ENCODE data around the gene ITFG2.

The ITFG2 gene

DNA sequence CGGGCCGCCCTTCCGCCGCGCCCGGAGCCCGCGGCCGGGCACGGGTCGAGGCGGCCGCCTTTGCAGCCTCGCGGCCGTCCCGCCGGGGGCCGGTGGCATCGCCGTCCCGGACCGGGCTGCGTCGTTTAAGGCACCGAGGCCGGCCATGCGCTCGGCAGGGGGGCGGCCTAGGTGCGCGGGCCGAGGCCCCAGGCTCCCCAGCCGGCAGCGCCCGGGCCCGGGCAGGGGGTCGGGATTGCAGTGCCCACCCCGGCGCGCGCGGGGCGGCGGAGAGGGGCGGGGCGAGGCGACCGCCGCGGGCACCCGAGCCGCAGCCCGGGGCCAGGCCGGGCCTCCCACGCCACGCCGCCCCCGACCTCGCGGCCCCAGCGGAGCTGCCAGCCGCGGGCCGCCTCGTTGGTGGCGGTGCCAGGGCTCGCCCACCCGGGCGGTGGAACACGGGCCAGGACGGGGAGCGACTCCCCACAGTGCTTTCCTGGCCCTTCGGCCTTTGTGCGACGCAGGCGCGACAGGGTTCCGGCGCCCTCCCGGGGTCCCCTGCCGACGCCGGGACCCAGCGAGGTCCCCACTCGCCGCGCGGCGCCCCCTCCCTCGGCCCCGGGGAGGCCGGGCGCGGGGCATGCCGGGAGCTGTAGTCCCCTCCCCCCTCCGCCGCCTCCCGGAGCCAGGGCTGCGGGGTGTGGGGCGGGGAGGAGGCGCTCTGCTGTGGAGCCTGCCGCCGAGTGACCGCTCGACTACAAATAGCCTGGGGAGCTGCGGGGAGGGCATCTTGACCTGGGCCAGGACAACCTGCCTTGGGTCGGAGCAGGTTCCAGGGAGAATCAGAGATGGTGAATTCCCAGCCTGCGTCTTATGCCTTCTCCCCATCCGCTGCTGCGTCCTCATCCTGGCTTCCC is 16.9 kb upstream of the ITFG2 start:
- peak; percentile 50 for DNase-seq (ENCODE audit: low read depth)

DNA sequence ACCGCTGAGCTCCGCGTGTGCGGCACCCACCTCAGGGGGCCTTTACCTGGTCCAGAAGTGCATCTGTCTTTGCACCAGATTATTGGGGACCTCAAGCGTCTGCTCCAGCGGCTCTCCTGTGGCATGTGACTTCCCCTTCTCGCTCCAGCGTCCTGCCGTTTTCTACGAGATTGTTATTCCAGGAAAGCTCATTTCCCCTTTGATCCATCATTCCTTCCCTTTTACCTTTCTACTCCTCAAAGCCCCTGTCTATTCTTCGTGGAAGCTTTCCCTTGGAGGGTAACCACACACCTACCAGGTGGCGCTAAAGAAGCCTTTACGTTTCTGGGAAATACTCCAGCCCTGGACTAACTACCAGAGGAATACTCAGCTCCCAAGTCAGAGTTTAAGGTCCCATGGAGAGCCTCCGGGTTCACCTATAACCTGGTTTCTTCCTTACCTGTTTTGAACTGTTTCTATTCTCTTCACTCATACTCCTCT is 16.2 kb upstream of the ITFG2 start:
- DNase-seq (ENCODE audit: low read depth), result no peak

DNA sequence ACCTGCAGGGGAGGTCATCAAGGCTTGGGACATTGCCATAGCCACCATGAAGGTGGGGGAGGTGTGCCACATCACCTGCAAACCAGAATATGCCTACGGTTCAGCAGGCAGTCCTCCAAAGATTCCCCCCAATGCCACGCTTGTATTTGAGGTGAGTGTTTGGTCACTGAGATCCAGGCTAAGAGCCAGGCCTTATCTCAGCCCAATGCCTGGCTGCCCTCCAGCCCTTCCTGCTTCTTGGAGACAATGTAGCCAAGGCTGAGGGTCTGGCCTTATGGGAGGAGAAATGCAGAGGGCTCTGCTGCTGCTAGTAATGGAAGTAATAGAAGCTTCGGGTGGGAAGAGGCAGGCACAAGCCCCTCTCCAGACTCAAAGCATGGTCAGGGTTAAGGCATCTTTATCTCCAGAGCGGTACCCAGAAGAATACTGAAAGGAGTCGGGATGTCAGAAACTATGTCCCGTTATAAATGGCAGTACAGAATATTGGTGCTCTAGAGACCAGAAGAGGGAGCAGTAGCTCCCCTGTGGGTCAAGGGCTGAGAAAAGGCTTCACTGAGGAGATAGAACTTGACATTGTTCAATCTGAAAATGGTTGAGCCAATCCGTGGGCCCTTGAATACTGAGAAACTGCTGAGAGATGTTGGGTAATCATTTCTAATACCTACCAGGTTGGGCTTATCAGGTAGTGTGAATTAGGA is 14.6 kb upstream of the ITFG2 start:
- no peak for DNase-seq (ENCODE audit: low read depth)

DNA sequence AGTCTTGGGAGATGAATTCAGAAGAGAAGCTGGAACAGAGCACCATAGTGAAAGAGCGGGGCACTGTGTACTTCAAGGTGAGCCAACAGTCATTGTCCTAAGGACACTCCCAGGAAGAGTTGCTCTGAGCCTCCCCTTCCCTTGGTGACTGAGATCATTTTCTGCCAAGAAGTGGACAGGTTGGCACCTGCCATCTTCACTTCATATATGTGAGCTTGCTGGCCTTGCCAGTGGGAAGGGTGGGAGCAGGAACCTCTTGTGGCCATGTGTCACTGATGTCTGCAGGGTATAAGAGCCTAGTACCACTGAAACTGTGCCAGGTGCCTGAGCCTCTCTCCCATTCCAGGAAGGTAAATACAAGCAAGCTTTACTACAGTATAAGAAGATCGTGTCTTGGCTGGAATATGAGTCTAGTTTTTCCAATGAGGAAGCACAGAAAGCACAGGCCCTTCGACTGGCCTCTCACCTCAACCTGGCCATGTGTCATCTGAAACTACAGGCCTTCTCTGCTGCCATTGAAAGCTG is 12.4 kb upstream of the ITFG2 start:
- DNase-seq (ENCODE audit: low read depth), result no peak

DNA sequence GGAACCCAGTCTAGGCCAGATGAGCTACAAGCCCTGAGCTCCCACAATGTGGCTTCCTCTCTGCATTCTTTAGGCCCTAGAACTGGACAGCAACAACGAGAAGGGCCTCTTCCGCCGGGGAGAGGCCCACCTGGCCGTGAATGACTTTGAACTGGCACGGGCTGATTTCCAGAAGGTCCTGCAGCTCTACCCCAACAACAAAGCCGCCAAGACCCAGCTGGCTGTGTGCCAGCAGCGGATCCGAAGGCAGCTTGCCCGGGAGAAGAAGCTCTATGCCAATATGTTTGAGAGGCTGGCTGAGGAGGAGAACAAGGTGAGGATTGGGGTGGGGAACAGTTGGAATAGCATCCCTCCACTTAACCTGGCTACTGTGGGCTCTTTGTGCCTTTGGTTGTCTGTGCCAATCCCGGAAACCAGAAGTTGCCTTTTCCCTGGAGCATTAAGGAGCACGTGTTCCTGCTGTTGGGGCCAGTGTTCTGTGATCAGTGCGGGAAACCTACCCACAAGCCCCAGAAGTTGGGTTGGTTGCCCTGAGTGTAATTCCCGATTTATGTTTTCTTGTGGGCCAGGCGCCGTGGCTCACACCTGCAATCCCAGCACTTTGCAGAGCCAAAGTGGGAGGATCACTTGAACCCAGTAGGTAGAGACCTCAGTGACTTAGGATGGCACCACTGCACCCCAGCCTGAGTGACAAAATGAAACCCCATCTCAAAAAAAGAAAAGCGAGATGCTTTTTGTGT is 11.3 kb upstream of the ITFG2 start:
- DNase-seq (ENCODE audit: low read depth), result no peak

DNA sequence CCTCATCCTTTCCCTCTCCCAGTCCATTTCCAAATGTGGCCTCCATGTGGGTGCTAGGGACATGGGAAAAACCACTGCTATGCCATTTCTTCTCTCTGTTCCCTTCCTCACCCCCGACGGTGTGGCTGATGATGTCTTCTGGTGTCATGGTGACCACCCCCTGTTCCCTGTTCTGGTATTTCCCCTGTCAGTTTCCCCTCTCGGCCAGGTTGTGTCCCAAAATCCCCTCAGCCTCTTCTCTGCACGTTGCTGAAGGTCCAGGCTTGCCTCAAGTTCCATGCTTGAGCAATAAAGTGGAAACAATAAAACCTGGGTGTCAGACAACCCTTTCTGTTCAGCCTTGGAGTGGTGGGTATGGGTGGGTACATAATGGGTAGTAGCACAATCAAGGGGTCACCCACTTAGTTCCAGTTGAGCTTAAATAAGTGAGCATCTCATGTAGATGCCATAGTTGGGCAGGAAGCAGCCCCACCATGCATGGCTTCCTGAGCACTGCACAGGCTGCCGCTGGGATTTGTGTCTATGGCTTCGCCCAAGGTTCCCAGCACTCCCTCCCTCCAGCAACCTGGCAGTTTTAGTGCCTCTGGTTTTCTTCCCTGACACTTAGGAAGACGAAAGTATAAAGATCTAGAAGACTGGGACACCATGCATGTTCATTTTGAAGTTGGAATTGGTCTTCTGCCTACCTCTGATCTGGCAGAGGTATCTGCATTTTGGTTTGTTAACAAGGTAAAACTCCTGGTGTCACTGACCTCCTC is 8.7 kb upstream of the ITFG2 start:
- no peak for DNase-seq (ENCODE audit: low read depth)

DNA sequence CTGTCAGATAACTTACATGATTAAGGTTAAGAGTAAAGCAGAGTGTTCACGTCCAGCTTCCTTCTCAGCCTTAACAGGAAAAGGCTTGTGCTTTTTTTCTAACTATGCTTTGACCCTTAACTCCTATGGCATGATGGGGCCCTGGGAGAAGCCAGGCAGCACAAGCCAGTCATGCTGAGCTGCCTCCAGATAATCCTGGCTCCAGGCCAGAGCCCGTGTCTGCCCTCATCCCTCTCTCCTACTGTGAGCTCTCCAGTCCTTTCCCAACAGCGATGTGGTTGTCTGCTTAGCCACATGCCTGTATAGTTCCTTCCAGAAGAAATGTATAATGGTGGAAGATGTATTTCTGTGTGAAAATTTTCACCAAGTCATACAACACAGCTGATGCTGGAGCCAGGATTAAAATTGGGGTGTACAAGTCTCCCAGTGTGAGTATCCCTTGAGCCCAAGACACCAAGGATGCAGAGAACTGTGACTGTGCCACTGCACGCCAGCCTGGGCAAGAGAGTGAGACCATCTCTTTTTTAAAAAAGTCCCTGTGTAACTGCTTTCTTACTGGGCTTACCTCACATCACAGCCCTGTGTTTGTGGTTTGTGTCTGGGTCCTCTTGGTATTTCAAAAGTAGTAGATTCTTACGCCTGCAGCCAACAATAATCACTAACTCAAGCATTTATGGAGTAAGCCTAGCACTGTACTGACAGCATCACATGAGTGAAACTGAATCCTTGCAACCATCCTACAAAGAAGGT is 7.9 kb upstream of the ITFG2 start:
- peak; percentile 66 for DNase-seq (ENCODE audit: low read depth)

DNA sequence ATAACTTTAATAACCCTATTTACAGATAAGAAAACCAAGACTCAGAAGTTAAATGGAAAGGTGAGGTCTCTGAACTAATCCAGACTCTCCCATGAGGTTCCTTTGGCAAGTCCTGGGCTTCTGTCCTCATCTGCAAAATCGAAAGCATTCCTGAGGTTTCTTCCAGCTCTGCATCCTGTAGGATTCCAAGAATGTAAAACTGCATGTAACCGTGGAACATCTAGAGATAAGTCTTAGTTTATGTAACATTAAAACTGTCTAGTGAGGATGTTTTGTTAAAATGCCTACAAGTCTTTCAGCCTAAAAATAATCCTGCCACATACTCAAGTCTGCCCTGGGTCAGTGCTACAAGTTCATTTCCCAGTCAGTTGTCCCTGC is 7.3 kb upstream of the ITFG2 start:
- DNase-seq (ENCODE audit: low read depth), result no peak

DNA sequence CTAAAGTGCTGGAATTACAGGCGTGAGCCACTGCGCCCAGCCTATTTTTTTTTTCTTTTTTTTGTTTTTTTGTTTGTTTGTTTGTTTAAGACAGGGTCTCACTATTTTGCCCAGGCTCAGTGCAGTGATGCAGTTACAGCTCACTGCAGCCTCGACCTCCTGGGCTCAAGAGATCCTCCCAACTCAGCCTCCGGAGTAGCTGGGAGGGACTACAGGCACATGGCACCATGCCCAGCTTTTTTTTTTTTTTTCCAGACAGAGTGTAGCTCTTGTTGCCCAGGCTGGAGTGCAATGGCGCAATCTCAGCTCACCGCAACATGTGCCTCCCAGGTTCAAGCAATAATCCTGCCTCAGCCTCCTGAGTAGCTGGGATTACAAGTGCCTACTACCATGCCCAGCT is 5.8 kb upstream of the ITFG2 start:
- no peak for DNase-seq (ENCODE audit: low read depth)

DNA sequence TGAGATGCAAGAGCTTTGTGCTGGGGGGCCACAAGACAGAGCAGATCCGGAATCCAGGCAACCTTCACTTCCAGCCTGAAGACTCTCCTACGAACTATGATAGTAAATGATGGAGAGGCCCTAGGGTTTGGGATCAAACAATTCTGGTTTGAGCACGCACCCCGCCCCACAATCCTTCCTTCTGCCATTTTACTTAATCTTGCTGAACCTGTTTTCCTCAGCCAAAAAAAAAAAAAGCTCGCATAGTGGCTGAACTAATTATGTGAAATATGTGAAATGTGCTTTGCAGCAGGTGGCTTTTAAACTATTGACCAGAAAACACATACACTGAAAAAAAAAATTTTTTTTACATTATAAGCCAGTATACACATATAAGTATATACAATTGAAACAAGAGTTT is 667 bp upstream of the ITFG2 start:
- DNase-seq (ENCODE audit: low read depth), result no peak

DNA sequence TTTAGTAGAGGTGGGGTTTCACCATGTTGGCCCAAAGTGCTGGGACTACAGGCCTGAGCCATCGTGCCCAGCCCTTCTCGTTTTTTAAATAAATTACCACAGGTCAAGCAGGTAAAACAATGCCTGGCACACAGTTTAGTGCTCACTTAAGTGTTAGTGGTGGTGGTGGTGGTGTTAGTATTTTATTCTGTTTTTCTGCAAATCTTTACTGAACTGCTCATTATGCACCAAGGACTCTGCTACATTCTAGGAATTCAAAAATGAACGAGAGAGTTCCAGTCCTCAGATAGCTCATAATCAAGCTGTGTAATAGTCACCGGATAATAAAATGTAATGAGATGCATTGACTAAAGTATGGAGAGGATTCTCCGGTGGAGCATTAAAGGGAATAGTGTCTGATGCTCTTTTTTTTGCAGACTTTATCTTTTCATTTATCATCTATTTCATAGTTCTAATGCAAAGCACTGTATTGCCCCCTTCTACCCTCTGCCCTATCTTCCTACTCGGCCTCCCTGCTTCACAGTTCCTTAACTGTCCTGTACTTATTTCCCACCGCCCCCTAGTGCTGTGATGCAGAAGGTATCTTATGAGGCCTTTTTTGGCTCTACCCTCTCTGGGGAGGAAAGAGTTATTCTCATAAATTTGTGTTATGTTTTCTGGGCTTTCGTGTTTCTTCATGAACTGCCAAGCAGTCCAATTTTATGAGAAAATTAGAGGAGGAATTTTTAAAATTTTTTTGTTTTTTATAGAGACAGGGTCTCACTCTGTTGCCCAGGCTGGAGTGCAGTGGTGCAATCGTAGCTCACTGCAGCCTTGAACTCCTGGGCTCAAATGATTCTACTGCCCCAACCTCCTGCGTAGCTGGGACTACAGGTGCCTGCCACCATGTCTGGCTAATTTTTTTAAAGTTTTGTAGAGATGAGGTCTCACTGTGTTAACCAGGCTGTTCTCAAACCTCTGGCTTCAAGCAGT is 1.0 kb downstream of the ITFG2 start:
- peak; percentile 61 for DNase-seq (ENCODE audit: low read depth)

DNA sequence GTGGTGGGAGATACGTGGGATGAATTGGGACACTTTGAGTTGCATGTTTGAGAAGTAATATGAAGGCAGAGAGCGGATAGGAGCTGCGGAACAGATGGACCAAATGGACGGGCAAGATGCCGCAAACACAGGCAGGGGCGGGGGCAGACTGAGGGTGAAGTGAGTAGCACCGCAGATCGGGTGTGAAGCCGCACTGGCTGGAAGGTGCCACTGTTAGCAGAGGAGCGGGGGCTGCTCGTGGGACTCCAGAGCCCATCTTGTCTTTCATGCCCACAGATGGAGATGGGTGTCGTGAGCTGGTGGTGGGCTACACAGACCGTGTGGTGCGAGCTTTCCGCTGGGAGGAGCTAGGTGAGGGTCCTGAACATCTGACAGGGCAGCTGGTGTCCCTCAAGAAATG is 7.3 kb downstream of the ITFG2 start:
- no peak for DNase-seq (ENCODE audit: low read depth)

DNA sequence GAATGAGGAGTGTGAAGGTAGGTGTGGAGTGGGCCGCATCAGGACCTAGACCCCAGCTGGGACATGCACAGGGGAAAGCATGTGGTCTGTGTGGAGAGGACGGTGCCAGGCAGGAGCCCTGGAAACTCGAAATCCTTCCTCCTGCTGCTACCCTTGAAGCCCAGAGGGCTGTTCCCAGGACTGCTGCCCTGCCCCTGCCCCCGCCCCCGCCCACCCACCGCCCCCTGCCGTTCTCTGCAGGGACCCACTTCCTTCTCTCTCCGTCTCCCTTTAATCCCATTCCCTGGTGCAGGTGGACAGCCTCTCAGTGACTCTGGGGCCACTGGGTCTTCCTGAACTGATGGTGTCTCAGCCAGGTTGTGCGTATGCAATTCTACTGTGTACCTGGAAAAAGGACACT is 8.0 kb downstream of the ITFG2 start:
- no peak for DNase-seq (ENCODE audit: low read depth)

DNA sequence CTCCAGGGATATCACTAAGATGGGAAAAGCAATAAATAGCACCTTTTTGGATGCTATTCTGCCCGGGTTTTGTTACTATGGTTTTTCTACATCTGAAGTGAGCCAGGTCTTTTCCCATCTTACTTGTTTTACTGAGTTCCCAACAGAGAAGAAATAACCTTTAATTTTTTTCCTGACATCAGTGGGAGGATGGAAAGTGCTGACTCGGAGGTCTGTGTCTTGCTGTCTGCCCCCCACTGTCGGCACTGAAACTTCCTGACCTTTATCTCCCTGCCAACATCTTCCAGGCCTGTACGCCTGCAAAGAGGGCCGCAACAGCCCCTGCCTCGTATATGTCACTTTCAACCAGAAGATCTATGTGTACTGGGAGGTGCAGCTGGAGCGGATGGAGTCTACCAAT is 11.0 kb downstream of the ITFG2 start:
- DNase-seq (ENCODE audit: low read depth), result no peak

DNA sequence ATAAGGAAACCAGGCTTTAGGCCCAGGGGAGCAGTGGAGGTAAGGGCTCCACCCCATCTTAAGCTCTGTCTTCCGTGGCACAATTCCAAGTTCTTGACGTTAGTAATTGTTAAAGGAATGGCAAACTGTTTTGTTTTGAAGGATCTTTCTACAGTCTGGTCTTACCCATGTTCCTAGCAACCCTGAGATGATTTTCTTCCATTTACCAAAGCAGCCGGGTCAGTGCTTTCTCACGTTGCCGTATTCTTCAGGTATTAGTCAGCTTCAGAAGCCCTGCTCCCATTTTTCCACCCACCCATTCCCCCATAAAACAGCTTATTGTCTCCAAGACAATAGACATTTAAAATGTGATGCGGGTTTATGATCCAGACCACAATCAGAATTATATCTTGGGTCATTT is 12.1 kb downstream of the ITFG2 start:
- no peak for DNase-seq (ENCODE audit: low read depth)

DNA sequence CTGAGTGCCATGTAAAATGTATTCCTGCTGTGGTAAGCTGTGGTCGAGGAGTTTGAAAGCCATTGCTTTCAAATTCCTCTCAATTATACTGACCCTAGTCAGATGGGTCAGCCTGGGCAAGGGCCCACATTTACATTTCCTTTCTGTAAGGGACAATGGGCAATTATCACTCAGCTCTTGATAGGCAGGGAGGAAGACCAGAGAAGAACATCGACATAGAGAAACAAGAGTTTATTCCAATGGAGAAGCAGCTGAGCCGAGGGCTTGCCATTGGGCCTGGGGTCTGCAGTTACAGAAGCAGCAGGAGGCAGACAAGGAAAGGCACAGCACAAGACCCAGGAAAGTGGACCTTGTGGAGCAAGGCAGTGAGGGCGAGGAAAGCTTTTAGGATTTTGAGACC is 12.7 kb downstream of the ITFG2 start:
- no peak for DNase-seq (ENCODE audit: low read depth)

DNA sequence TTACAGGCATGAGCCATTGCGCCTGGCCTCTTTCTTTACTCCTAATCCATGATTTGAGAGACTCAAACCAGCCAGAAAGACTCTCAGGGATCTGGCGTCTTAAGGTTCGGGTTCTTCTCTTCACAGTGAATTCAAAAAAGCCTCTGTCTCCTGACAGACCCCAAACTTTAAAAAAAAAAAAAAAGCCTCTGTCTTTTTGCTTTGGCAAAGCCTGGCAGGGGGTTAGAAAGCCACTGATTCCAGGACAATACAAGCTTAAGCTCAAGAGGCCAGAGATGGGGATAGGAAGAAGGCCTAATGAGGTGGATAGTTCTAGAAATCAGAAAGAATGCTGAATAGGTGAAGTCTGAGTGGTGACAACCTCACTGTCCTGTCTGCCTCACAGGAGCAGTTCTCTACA is 13.6 kb downstream of the ITFG2 start:
- no peak for DNase-seq (ENCODE audit: low read depth)

DNA sequence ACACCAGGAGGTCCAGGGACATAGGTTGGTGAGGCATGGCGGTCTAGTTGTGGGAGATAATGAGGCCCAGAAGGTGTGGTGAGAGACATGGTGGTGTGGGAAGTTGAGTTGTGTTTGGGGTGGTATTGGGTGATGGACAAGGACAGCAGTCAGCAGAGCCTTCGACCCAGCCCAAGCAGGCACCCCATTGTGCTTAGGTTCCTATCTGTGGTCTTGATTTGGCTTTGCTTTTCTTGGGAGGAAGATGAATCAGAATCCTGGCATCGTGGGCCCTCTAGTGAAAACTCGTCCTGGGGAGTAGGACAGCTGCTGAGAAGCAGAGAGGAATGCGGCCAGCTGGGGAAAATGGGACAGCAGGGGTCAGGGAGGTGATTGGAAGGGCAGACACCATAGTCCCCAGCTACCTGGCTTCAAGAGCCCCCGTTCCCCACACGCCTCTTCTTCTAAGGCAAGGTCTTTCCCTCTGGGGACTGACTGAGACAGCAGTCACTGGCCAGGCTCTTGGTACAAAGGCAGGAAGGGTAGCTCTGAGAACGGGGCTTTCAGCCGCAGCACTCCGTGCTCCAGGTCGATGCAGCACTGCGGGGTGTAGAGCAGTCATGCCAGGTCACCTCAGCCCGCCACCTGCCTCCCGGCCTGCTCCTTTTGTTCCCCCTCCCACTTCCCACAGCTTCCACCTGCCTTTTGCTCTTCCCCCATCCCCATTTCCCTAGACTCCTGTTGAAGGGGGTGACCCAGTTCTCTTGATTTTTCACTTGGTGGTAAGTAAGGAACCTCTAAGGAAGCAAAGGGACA is 14.4 kb downstream of the ITFG2 start:
- DNase-seq (ENCODE audit: low read depth), result no peak

DNA sequence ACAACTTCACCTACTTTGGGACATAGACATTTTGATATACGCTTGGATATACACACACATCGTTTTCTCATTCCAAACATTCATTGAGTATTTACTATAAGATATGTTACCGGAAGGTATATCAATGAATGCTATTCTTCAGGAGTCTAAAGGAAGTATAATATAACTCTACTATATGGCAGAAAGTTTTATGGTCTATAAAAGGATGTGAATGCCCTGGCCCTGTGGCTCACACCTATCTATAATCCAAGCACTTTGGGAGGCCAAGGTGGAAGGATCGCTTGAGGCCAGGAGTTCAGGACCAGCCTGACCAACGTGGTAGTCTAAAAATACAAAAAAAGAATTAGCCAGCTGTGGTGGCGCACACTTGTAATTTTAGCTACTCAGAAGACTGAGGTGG is 16.8 kb downstream of the ITFG2 start:
- DNase-seq (ENCODE audit: low read depth), result no peak

All from stromal cell of bone marrow (primary cell).